HG03045 (cell line): Measurements from ENCODE around the gene BCAS4.
"Not testable (repeated sequence)": the region's sequence is repeated elsewhere in the genome, so short reads cannot be mapped to it uniquely, and the experiment has no call there.

Experiments
- ATAC-seq: cut with Tn5 transposase; IDR thresholded peaks from one replicate; pipeline ENCODE4 v1.9.1; 2021; ENCODE audit warnings: mild to moderate bottlenecking, moderate library complexity; ENCODE audit not compliant: unreplicated experiment

The BCAS4 gene, protein sequence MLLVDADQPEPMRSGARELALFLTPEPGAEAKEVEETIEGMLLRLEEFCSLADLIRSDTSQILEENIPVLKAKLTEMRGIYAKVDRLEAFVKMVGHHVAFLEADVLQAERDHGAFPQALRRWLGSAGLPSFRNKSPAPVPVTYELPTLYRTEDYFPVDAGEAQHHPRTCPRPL

DNA sequence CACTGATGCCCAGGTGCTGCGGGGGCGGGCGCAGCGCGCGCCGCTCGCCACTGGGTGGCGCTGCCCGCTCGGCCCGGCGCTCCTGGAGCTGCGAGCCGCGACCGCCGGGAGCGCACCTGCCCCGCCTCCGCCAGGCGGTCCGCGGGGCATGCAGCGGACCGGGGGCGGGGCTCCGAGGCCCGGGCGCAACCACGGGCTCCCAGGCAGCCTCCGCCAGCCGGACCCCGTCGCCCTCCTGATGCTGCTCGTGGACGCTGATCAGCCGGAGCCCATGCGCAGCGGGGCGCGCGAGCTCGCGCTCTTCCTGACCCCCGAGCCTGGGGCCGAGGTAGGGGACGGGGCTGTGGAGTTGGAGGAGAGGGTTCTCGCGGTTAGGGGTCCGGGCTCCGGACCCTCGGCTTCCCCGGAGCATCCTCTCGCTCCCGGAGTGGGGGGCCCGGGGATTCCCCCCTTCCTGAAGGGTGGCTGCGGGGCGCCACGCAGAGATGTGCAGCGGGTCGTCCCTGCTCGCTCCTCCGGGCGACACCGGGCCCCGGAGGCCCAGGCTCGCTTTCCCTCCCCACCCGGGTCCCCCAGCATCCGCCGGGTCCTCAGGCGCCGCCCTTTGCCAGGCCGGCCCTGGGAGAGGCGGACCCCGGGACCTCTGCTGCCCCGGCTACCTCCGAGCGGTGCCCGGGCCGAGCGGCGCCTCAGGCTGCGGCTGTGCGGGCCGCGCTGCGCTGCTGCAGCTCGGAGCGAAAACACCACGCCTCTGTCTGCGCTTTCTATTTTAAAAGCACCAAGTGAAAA, at the start of gene BCAS4:
Gene BCAS4 (plus strand): TSS at position 216 of the 789 bp plus-strand sequence. CDS start 23 bp downstream, at position 239.
- peak; percentile 74 for ATAC-seq

DNA sequence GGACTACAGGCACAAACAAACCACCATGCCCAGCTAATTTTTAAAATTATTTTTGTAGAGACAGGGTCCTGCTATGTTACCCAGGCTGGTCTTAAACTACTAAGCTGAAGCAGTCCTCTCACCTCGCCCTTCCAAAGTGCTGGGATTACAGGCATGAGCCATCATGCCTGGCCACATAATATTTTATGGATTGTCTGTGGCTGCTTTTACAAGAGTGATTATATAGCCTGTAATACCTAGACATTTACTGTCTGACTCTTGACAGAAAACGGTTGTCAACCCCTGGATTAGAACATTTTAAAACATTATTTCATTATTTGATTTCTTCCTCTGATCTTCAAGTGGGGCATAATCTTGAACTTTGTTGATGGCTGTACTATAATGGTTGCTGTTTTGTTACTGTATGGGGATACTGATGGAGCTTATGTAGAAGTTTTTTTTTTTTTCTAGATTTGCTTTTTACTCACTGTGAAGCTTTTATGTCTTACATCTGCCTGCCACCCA, 49.2 kb upstream of the BCAS4 start:
- no peak for ATAC-seq

DNA sequence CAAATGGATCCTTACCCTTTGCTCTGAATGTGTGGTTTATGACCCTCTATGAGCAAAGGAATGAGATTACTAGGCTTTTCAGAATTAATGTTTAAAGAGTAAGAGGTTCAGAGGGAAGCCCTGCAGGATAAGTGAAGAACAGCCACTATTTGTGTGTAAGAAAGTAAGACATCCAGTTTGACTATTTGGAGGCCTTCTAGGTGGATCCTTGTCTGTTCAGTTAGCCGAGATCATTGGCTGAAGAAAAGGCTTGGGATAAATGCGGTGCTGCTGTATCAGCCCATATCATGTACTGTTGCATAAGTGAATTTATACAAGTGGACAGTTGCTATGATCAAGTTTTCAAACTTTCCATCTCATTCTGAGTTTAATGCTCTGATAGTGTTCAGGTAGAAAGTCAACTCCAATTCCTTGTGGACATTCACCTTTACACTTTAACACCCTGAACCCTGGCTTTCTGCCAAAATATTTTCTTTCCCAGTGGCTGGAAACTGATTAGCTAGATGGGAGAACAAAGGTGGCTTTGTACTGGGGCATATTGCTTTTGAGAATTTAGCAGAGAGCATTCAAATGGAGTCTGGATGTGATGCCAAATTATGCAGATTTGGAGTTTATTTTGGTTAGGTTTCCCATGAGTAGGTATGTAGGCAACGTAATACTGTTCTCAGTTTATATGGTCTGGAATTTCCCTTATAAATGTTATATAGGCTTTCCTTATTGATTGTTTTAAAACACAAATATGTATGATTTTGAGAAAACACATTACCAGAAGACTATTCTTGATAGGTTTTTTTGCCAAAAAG, 48.5 kb upstream of the BCAS4 start:
- no peak for ATAC-seq

DNA sequence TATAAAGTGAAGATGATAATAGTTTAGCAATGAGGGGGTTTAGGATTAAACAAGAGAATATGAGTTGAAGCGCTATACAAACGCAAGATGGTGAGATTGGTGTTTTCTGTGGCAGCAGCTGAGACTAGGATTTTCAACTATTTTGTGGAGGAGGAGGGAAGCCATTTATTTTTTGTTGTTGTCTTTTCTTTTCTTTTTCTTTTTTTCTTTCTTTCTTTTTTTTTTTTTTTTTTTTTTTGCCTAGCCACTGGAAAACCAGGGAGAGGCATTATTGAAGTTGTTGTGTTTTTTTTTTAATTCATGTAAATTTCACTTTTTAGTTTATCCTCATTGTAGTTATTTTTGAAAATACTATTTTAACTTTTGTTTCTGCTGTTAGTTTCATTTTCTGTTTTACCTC, 47.6 kb upstream of the BCAS4 start:
- no peak for ATAC-seq

DNA sequence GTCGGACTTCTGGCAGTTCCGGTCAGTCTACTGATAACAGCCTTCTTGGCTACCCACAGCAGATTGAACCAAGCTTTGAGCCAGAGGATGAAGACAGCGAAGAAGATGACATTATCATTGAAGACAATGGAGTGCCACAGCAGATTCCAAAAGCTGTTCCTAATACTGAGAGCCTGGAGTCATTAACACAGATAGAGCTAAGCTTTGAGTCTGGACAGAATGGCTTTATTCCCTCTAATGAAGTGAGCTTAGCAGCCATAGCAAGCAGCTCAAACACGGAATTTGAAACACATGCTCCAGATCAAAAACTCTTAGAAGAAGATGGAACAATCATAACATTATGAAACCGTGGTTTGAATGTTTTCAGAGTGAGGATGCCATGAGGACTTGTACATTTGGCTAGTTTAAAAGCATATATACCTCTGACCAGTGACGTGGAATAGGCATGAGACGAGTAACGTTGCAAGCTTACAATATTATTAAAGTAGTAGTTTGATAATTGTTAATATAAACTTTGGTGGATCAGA, 44.7 kb upstream of the BCAS4 start:
- no peak for ATAC-seq

- no peak for ATAC-seq
These were observed 41.7 kb upstream of the BCAS4 start for GRCh38 chr20:50753152-50753551.

DNA sequence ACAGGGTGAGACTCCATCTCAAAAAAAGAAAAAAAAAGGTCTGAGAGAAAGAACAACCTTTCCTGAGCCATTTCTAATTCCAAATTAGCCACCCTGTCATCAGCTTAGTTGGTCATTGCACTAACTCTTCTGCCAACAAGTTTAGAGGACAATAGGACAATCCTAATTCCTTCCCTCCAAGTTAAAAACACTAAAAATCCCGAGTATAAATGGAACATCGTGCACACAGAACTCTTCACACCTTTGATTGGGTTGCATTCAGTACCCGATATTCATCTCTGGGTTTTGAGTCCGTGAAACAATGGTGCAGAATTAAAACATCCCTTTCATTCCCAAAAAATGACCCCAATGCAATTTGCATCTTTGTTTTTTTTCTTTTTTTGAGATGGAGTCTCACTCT, 40.4 kb upstream of the BCAS4 start:
- no peak for ATAC-seq

GRCh38 chr20:50756447-50756846, 38.4 kb upstream of the BCAS4 start:
- no peak for ATAC-seq

- no peak for ATAC-seq
These were observed 36.4 kb upstream of the BCAS4 start for GRCh38 chr20:50758469-50758868.

- ATAC-seq = no peak
These were observed 35.9 kb upstream of the BCAS4 start for GRCh38 chr20:50758992-50759391.

DNA sequence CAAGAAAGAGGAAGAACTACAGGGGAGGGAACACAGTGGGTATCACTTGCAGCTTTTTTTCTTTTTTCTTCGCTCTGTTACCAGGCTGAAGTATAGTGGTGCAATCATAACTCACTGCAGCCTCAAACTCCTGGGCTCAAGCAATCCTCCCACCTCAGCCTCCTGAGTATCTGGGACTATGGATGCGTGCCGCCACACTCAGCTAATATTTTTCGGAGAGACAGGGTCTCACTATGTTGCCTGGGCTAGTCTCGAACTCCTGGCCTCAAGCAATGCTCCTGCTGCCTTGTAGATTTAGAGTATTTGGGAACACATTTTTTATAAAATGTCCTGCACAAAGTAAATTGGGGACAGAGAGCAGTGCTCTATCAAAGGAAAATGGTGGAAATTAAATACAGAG, 35.2 kb upstream of the BCAS4 start:
- ATAC-seq = no peak

GRCh38 chr20:50762045-50762422, 32.8 kb upstream of the BCAS4 start:
- ATAC-seq = no peak

DNA sequence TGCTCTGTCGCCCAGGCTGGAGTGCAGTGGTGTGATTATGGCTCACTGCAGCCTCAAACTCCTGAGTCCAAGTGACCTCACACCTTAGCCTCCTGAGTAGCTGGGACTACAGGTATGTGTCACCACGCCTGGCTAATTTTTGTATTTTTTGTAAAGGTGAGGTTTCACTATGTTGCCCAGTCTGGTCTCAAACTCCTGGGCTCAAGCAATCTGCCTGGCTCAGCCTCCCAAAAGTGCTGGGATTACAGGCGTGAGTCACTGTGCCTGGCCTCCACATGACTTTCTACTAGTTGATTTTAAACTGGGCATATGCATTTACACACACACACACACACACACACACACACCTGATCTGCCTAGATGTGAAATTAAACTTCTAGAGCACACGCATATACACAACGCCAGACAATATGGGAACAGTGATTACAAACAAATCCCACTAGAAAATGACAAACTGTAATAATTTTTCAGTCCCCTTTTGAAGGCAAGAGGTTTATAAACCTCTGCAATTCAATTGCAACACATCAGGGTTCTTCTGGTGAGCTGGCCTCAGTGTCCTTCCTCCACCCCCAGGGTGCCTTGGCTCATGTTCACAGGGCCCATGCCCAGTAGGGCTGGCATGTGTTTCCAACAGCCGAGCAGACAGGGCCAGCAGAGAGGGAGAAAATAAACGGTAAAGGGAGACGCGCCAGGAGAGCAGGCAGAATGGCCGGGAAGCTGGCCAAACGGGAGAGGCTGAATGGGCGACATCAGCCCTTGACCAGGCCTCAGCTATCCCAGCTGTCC, 32.2 kb upstream of the BCAS4 start:
- no peak for ATAC-seq

- ATAC-seq = not testable (repeated sequence)
These were observed 31.1 kb upstream of the BCAS4 start for GRCh38 chr20:50763550-50764458.

DNA sequence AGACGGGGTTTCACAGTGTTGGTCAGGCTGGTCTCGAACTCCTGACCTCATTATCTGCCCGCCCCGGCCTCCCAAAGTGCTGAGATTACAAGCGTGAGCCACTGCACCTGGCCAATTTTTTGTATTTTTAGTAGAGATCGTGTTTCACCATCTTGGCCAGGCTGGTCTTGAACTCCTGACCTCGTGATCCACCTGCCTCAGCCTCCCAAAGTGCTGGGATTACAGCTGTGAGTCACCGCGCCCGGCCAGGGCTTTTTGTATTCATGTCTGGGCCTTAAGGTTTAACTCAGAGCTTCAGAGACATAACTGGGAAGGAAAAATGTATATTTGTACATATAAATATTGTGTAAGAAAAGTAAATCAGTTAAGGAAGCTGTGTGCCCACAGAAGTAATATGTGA, 29.6 kb upstream of the BCAS4 start:
- not testable (repeated sequence) for ATAC-seq

DNA sequence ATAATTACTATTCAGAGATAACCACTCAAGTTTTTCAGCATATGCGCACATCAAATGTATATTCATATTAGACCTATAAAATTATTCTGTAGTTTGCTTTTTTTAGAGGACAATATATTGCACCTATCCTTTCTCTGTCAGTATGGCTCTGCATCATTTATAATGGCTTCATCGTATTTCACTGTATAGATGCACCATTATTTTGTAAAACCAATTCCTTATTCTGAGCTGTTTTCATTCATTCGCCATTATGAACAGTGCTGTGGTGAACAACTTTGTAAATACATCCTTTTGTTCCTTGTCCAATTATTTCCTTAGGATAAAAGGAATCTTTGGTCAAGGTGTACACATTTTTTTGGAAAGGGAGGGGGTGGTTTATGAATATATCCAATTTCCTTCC, 29.2 kb upstream of the BCAS4 start:
- no peak for ATAC-seq

DNA sequence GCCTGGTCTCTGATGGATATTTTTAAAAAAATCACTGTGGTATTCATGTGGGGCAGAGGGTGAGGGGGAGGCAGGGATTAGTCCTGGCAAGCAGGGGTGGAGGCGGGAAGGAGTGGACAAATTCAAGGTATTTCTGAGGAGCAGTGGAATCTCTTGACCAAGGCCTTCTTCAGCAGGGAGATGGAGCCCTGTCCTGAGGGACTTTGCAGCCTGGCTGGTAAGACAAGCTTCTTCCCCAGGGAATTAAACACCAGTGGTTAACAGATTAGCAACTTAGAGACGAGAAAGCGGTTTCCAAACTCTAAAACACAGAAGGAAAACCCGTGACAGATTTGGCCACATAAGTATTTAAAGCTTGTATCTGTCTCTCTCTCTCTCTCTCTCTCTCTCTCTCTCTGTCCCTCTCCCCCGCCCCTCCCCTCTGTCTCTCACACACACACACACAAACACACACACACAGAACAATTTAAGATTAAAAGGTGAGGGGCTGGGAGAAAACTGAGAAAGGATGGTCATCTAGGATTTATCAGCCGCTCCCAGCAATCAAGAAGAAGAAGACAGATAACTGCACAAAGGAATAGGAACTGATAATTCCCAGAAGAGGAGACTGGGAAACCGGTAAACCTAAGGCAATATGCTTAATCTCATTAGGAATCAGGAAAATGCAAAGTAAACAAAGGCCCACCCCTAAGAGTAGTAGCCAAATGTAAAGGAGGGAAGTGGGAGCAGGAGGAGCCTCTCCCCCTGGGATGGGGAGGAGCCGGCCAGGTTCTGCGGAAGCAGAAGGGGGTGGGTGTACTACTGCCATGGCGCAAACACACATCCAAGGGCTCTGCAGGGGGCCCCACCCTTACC, 27.7 kb upstream of the BCAS4 start:
- not testable (repeated sequence) for ATAC-seq

DNA sequence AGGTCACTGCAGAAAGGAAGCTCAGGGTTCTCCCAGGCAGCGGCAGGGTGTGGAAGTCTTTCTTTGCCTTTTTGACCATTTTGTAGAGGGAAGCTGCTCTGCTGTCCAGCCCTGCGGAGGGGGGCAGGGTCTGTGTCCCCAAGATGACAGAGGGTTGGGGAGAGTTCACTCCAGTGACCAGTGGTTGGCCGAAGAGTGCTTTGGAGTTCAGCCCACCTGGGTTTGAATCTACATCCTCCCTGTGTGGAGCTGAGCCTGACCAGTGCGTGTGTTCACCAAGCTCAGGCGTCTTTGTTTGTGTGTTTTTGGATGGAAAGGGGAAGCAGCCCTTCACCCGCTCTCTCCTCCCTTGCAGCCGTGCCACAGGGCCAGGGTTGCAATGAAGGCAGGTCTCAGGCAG, 25.9 kb upstream of the BCAS4 start:
- ATAC-seq = not testable (repeated sequence)
